NK-92 (cell line): Measurements from ENCODE around the gene VIT.
"Not testable (repeated sequence)": the region's sequence is repeated elsewhere in the genome, so short reads cannot be mapped to it uniquely, and the experiment has no call there.

Experiments used
- DNase-seq: peaks from one replicate; lab custom pipeline; 2025; ENCODE audit not compliant: unreplicated experiment; lab: John Stamatoyannopoulos, UW

VIT gene

GRCh38 chr2:36677386-36677785, 19.1 kb upstream of the VIT start:
- DNase-seq: no peak

DNA sequence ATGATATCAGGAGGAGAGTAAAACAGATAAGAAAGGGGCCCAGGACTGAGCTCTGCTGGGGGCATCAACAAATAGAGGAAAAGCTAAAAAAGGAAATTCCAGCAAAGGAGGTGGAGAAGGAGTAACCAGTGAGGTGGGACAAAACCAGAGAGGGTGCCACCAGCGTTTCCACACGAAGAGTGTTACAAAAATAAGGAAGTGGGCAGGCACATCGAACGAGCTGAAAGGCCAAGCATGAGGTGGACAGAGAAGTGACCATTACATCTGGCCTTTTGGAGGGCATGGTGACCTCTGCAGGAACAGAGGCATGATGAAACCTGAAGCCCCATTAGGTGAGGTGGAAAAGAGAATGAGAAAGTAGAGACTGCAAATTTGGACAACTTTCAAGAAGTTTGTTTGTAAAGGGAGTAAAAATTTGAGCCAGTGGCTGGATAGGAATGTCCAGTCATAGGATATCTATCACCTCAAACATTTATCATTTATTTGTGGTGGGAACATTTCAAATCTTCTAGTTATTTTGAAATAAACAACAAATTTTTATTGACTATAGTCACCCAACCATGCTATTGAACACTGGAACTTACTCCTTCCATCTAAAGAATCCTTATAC, 18.4 kb upstream of the VIT start:
- DNase-seq: no peak

- DNase-seq: no peak
Observed at GRCh38 chr2:36678856-36679255, 17.7 kb upstream of the VIT start.

DNA sequence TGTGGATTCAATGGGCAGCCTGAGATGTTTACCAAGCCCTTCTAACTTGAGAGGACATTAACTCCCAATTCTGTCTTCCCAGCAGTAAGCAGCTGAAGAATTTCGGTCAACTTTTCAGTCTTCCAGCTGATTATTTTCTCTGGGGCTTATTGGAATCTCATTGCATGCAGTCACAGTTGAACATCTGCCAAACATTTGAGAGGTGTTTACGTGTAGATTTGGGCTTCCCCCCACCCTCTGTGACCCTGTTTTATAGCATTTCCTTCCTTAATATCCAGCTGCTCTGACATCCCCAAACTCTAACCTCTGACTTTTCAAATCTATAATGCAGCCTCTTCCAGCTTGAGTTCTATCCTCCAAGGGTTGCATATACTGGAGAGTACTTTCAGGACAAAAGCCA, 16.5 kb upstream of the VIT start:
- no peak for DNase-seq

DNA sequence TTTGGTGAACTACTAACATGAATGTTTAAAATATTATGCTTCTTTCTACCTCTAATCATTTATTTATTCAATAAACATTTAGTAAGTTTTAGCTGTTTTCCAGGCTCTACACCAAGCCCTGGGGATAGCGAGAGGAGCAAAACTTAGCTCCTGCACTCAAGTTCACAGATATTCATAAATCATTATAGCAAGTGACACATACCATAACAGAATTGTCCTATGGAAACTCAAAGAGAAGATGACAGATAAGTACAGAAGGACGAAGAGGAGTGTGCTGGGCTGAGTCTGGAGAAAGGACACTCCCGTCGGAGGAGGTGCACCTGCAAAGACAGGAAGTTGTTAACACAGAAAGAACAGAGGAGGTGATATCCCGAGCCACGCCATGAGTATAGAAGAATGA, 13.9 kb upstream of the VIT start:
- no peak for DNase-seq

DNA sequence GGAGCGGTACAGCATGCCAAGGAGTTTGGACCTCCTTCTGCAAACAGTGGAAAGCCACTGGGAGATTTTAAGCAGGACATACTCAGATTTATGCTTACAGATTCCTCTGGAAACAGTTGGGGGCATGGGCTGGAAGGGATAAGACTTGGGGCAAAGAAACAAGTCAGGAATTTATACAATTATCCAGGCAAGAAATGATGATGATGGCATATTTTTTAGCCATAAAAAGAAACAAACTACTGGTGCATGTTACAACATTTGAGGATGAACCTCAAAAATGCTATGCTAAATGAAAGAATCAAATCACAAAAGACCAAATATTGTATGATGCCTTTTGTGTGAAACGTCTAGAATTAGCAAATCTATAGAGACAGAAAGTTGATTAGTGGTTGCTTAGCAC, 13.5 kb upstream of the VIT start:
- DNase-seq: no peak

DNA sequence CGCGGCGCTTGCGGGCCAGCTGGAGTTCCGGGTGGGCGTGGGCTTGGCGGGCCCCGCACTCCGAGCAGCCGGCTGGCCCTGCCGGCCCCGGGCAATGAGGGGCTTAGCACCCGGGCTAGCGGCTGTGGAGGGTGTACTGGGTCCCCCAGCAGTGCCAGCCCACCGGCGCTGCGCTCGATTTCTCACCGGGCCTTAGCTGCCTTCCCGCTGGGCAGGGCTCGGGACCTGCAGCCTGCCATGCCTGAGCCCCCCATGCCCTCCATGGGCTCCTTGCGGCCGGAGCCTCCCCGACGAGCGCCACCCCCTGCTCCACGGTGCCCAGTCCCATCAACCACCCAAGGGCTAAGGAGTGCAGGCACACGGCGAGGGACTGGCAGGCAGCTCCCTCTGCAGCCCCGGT, 8.2 kb upstream of the VIT start:
- DNase-seq: not testable (repeated sequence)

- not testable (repeated sequence) for DNase-seq
Observed at GRCh38 chr2:36689013-36689412, 7.5 kb upstream of the VIT start.

- DNase-seq: no peak
Observed at GRCh38 chr2:36692121-36692520, 4.4 kb upstream of the VIT start.

GRCh38 chr2:36693825-36694224, 2.7 kb upstream of the VIT start:
- DNase-seq: no peak

DNA sequence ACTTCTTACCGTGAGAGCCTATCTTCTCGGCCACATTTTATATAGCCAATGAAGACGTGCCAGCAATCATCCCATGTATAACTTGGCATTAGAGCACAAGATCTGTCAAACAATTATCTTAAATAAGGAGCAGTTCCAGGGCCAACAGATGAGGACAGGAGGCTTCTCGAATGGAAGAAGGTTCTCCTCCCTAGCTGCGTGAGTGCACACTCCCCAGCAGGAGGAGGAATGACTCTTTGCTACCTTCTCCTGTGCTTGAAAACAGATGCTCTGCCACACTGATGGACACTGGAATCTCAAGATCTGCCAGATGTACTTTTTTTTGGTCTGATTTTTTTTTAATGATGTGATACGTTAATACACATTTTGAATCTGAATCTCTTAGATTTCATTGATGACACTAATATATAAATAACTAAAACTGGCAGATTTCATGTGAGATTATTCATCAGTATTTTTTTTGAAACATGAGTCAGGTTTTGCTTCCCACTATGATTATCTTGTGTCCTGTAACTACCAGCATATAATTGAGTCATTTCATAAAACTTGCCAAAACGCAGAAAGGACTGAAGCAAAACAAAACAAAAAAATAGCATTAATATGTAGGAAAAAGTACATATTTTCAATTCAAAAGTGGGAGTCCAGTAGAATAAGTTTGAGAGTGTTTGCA, 626 bp upstream of the VIT start:
- DNase-seq: no peak

GRCh38 chr2:36697424-36698066, 1.0 kb downstream of the VIT start:
- no peak for DNase-seq

- DNase-seq: no peak
Observed at GRCh38 chr2:36698993-36699392, 2.5 kb downstream of the VIT start.

GRCh38 chr2:36700311-36700710, 3.8 kb downstream of the VIT start:
- DNase-seq: no peak

DNA sequence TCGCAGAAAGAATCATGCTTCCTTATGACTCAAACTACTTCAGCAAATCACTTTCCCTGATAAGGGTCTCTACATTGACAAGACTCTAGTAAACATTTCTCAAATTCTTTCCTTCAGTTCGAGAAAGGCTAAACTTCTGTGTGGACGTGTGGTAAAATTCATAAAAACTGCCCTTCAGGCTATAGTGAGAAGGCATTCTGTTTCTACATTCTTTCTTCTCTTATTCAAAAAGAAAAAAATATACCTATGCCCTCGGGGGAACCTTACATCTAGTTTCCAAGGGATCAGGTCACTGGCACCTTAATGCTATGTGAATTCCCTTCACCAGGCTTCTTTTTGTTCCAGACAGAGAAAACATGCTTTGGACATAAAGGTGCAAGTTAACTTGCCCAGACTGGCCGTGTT, 4.9 kb downstream of the VIT start:
- no peak for DNase-seq

DNA sequence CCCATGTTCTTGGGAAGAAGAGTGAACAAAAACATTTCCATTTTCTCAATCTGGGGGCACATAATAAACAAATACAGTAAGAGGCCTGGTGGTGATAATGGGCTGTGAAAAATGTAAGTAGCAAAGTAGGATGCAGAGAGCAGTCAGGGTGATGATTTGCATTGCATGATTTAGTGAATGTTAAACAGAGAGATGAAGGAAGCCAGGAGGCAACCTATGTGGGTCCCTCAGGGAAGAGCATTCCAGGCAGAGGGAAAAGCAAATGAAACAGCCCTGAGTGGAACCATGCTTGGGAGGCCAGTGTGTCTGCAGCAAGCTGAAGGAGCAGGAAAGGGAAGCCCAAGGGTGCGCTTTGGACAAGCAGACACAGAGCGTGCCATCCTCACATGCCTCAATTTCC, 5.4 kb downstream of the VIT start:
- no peak for DNase-seq

DNA sequence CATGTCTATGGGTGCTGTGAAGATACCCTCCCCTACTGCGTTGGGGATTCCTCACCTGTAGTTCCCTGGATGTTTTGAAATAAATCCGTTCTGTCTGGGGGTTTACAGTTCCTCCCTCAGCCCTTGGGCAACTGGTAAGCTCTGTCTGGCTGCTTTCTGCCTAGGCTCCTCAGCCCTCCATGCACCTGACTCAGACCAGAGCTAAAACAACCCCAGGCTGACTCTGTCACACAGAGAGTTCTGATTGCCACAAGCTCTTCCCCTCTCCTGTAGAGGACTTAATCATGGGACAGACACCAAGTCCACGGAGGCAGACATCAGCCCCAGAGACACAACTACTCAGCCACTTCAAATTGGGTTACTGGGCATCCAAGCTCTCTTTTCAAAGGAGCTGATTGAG, 6.3 kb downstream of the VIT start:
- no peak for DNase-seq

DNA sequence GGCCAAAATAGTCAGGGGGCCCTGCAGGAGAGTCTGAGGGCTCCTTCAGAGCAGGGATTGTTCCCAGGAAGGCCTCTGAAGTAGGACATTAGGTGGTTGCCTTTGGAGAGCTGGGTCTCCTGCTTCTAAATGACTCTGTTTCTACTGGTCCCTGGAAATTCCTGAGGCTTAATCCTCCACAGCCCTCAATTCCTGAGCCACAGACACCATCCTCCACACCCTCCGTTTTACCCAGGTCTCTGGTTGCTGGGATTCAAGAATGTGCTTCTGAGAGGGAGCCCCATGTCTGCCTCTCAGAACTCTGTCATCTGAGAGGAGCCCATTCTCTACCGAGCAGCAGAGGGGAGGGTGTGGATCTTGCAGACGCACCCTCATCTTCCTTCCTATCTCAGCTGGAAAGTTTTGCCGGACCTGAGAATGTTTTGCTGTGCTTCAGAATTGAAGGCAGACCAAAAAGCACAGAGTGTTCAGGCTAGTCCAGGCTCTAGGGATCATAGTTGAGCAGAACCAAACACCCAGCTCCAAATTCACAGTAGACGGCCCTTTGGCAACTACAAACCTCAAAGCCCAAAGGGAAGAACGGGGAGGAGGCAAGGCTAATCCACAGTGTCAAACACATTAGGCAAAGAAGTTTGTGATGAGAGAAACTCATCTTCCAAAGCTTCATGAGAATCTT, 8.1 kb downstream of the VIT start:
- no peak for DNase-seq

- DNase-seq: no peak
Observed at GRCh38 chr2:36705326-36706020, 9.0 kb downstream of the VIT start.

DNA sequence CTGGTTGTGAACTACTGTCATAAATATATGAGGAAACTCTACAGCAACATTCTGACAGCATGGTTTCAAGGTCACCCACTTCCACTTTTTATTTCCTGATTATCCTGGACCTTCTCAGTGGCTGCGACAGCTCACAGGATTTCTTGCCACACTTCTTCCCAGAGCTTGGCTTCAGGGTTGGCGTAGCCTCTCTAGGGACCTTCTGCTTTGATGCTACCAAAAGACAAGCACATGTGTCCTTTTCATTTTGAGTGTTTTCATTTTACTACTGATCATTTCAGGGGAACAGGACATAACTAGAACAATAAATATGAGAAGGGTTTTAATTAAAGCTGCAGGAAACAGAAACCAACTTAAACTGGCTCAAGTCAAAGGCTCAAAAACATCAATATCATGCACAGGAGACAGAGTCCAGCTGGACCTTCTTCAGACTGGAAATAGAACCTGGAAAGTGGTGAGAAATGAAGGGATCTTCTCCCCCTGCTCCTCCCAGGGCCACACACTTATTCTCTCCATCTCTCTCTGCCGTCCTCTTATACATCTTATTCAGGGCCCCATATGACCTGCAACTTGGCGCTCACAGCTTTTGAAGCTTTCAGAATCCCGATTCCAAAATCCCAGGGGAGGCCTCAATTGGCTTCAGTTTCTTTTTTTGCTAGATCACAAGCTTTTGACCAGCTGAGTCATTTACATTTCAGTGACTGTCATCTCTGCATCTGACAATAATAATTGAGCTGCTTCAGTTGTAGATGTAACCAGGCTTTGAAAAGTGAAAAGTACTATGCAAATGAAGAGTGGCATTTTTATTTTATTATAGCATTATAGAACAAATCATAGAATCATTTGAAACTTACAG, 9.7 kb downstream of the VIT start:
- no peak for DNase-seq

DNA sequence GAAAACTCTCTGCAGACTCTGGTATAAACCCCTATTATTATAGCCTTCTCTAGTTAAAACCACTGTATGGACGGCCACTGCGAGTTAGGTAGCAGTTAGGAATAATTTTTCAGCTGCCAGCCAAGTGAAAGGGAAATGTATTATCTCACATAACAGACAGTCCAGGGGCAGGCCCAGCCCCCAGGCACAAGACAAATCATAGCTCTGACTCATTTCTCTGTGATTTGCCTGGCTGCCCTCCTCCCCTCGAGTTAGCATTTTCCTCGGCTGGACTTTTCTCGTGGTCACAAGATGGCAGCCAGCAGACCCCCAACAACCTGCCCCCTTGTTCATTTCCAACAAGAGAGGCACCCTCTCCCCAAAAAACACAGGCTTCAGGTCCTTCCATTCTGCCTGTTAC, 10.5 kb downstream of the VIT start:
- no peak for DNase-seq
